BLaER1 (cell line): ENCODE data around the gene FBXO44.
"Not testable (repeated sequence)": the region's sequence is repeated elsewhere in the genome, so short reads cannot be mapped to it uniquely, and the experiment has no call there.

ENCODE experiments used
- H3K27ac ChIP-seq: shearing (Covaris generic); formaldehyde crosslinking; 2 replicates; pipeline ENCODE4 v1.8.1; 2022
- H3K27me3 ChIP-seq: shearing (Covaris generic); formaldehyde crosslinking; 2 replicates; pipeline ENCODE4 v1.8.1; 2022
- H3K36me3 ChIP-seq: shearing (Covaris generic); formaldehyde crosslinking; 2 replicates; pipeline ENCODE4 v1.8.1; 2022
- H3K4me1 ChIP-seq: shearing (Covaris generic); formaldehyde crosslinking; 2 replicates; pipeline ENCODE4 v1.8.1; 2022
- H3K4me2 ChIP-seq: shearing (Covaris generic); formaldehyde crosslinking; 2 replicates; pipeline ENCODE4 v1.8.1; 2022
- H3K4me3 ChIP-seq: shearing (Covaris generic); formaldehyde crosslinking; 2 replicates; pipeline ENCODE4 v1.8.1; 2022
- H3K9ac ChIP-seq: shearing (Covaris generic); formaldehyde crosslinking; 2 replicates; pipeline ENCODE4 v1.8.1; 2022
- H3K9me3 ChIP-seq: shearing (Covaris generic); formaldehyde crosslinking; 2 replicates; pipeline ENCODE4 v1.8.1; 2022
- H4K20me1 ChIP-seq: shearing (Covaris generic); formaldehyde crosslinking; 2 replicates; pipeline ENCODE4 v1.8.1; 2022
- Cebpa-rat ChIP-seq: shearing (Covaris generic); IDR thresholded peaks from 2 replicates; pipeline ENCODE4 v1.8.1; 2022

Gene FBXO44

DNA sequence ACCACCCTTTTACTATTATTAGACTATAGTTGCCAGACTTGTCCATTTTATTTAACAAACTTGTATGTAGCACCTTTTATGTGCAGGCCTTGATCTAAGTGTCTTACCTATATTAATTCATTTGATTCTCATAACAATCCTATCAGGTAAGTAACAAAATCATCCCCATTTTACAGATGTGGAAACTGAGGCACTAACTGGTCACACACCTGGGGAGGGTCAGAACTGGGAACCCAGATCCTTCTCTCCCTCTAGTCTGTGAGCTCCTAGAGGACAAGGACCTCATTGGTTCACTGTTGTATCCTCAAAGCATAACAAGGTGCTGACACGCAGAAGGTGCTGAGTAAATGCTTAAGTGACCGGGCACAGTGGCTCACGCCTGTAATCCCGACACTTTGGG, 15.3 kb upstream of the FBXO44 start:
- Histone ChIP-seq H3K36me3 (no peaks in the 10 kb centered on the region), H3K4me2 (no peak overlapping the region), H3K27ac (no peak overlapping the region), H4K20me1 (peaks cover 21% of the 10 kb centered on the region), H3K4me3 (no peak overlapping the region), H3K9me3 (no peaks in the 10 kb centered on the region), H3K4me1 (peaks cover 46% of the 10 kb centered on the region), H3K9ac (no peak overlapping the region), H3K27me3 (no peaks in the 10 kb centered on the region)
- no peak for TF ChIP-seq Cebpa-rat

DNA sequence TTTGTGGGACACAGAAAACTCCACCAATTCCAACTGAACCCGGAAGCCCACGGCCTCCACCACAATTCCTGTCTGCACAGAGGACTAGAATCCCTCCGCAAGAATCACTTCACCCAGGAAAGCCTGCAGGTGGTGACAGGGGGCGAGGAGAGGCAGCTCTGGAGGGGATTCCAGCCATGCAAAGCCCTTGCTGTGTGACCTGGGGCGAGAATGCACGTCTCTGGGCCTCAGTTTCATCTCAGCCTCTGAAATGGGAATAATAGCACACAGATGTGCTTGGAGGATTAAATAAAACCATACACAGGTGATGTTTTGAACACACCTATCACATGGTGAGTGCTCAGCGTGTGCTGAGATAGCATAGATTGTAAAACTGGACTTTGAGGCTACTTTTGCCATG, 14.6 kb upstream of the FBXO44 start:
- Histone ChIP-seq H3K27me3 (no peaks in the 10 kb centered on the region), H3K9me3 (no peaks in the 10 kb centered on the region), H3K4me3 (no peak overlapping the region), H3K9ac (no peak overlapping the region), H3K36me3 (no peaks in the 10 kb centered on the region), H4K20me1 (peaks cover 14% of the 10 kb centered on the region), H3K27ac (no peak overlapping the region), H3K4me2 (peak overlapping the region; percentile 77), H3K4me1 (peaks cover 38% of the 10 kb centered on the region)
- TF ChIP-seq Cebpa-rat: no peak

- Histone ChIP-seq H3K27ac (no peak overlapping the region), H3K4me2 (peak overlapping the region; percentile 77), H3K9me3 (no peaks in the 10 kb centered on the region), H3K36me3 (no peaks in the 10 kb centered on the region), H4K20me1 (peaks cover 12% of the 10 kb centered on the region; the same call in 1 of the 2 replicates), H3K9ac (peak overlapping the region; percentile 0; the same call in 1 of the 2 replicates), H3K4me3 (no peak overlapping the region), H3K4me1 (peaks cover 30% of the 10 kb centered on the region), H3K27me3 (no peaks in the 10 kb centered on the region)
- TF ChIP-seq Cebpa-rat: no peak
Measured at GRCh38 chr1:11640944-11641343, 13.7 kb upstream of the FBXO44 start.

DNA sequence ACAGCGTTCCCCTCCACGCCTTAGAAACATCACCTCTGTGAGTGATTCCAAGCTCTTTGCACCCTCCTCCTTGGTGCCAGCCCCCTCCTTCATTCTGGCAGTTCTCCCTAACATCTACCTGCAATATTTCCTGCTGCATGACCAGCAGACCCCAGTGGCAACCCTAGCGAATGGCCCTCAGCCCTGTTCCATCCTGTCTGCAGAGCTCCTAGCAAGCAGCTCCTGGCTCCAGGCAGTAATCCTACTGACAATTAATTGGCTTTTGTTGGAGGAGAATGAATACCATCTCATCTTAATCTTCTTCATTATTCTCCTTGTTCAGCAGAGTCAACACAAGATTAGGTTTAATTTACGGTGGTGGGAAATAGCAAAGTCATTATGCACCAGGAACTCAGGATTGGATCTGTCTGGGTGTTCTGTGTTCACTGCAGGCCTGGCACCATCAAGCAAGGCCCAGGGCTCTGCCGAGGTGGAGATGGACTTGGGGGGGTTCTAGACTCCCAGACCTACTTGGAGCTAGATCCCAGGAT, 12.8 kb upstream of the FBXO44 start:
- no peak overlapping the region for H3K9ac ChIP-seq
- no peaks in the 10 kb centered on the region for H3K27me3 ChIP-seq
- H3K4me3 ChIP-seq: no peak overlapping the region
- no peak for TF ChIP-seq Cebpa-rat
- H3K36me3 ChIP-seq: no peaks in the 10 kb centered on the region
- H3K9me3 ChIP-seq: no peaks in the 10 kb centered on the region
- peak overlapping the region; percentile 77 for H3K4me2 ChIP-seq
- peaks cover 27% of the 10 kb centered on the region for H3K4me1 ChIP-seq
- H3K27ac ChIP-seq: no peak overlapping the region
- peaks cover 11% of the 10 kb centered on the region; the same call in 1 of the 2 replicates for H4K20me1 ChIP-seq

GRCh38 chr1:11642418-11643017, 12.2 kb upstream of the FBXO44 start:
- not testable (repeated sequence) for H3K27me3 ChIP-seq, H3K27ac ChIP-seq, H3K9me3 ChIP-seq, H3K9ac ChIP-seq, H3K4me3 ChIP-seq, H3K36me3 ChIP-seq, H4K20me1 ChIP-seq
- Histone ChIP-seq H3K4me1 (peaks cover 27% of the 10 kb centered on the region), H3K4me2 (0 out of 2 replicates have a peak overlapping the region, but pooled peaks have one; percentile 77)

- Histone ChIP-seq H3K27me3 (no peaks in the 10 kb centered on the region), H3K36me3 (no peaks in the 10 kb centered on the region), H3K4me3 (no peak overlapping the region), H3K4me1 (peaks cover 27% of the 10 kb centered on the region), H3K9me3 (no peaks in the 10 kb centered on the region), H3K27ac (no peak overlapping the region), H4K20me1 (no peaks in the 10 kb centered on the region), H3K9ac (no peak overlapping the region), H3K4me2 (no peak overlapping the region)
- TF ChIP-seq Cebpa-rat: no peak
Measured at GRCh38 chr1:11643782-11644181, 10.9 kb upstream of the FBXO44 start.

DNA sequence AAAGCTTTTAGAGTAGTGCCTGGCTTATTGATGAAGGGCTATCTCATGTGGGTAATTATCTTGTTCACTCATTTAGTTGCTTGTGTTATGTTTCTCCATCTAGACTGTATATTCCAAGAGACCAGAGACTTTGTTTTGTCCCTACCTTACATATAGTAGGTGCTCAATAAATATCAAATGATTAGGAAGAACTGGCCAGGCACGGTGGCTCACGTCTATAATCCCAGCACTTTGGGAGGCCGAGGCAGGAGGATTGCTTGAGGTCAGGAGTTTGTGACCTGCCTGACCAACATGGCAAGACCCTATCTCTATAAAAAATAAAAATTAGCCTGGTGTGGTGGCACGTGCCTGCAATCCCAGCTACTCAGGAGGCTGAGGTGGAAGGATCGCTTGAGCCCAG, 9.4 kb upstream of the FBXO44 start:
- Histone ChIP-seq H3K4me1 (peaks cover 25% of the 10 kb centered on the region), H3K27ac (no peak overlapping the region), H3K9me3 (no peaks in the 10 kb centered on the region), H3K9ac (no peak overlapping the region), H3K4me2 (no peak overlapping the region), H3K4me3 (no peak overlapping the region), H3K36me3 (no peaks in the 10 kb centered on the region), H3K27me3 (peaks cover 8% of the 10 kb centered on the region), H4K20me1 (no peaks in the 10 kb centered on the region)
- no peak for TF ChIP-seq Cebpa-rat

DNA sequence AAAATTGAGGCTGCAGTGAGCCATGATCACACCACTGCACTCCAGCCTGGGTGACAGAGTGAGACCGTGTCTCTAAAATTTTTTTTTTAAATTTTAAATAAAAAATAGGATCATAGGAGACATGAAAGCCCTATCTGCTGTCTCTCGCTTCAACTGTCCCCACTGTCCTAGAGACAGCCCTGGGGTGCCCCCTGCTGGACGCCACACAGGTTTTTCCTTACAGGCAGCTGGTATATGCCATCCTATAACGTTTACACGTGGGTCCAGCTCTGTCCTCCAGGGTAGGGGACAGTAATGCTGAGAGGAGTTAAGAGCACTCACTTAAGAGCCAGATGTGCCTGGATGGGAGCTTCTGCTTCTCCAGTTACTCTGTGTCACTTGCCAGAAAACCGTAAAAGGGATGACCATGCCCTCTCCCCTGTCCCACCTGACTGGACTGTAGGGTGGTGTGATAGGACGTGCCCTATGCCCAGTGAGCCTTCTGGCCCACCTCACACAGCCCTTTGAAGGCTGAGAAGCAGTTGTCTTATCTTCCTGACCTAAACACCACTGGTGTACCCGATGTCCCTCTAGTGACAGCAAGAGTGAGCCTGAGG, 8.9 kb upstream of the FBXO44 start:
- H4K20me1 ChIP-seq: no peaks in the 10 kb centered on the region
- no peak overlapping the region for H3K9ac ChIP-seq
- H3K36me3 ChIP-seq: no peaks in the 10 kb centered on the region
- H3K27me3 ChIP-seq: peaks cover 13% of the 10 kb centered on the region
- no peak overlapping the region for H3K4me2 ChIP-seq
- no peak overlapping the region for H3K27ac ChIP-seq
- TF ChIP-seq Cebpa-rat: no peak
- no peaks in the 10 kb centered on the region for H3K9me3 ChIP-seq
- peaks cover 25% of the 10 kb centered on the region for H3K4me1 ChIP-seq
- no peak overlapping the region for H3K4me3 ChIP-seq

DNA sequence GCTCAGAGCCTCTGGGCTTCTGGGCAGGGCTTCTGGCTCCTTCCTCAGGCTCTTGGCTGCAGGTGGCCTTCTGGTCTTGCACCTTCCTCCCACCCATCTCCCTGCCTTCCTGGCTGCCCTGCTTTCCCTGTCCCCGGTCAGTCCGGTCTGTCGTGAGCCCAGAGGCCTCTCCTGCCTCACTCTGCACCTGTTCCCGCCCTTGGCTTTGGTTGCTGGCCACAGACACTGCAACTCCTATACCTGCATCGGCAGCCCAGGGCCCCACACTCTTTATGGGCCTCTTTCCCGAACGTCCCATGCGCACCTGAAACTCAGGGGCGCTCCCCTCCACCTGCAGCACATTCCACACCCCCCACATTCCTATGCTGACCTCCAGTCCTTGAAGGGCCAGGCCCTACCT, 8.4 kb upstream of the FBXO44 start:
- H3K36me3 ChIP-seq: no peaks in the 10 kb centered on the region
- no peak overlapping the region for H3K4me2 ChIP-seq
- H3K27me3 ChIP-seq: peaks cover 19% of the 10 kb centered on the region
- H4K20me1 ChIP-seq: no peaks in the 10 kb centered on the region
- H3K4me3 ChIP-seq: no peak overlapping the region
- peaks cover 21% of the 10 kb centered on the region for H3K4me1 ChIP-seq
- no peak overlapping the region for H3K9ac ChIP-seq
- no peak overlapping the region for H3K27ac ChIP-seq
- H3K9me3 ChIP-seq: no peaks in the 10 kb centered on the region
- no peak for TF ChIP-seq Cebpa-rat

DNA sequence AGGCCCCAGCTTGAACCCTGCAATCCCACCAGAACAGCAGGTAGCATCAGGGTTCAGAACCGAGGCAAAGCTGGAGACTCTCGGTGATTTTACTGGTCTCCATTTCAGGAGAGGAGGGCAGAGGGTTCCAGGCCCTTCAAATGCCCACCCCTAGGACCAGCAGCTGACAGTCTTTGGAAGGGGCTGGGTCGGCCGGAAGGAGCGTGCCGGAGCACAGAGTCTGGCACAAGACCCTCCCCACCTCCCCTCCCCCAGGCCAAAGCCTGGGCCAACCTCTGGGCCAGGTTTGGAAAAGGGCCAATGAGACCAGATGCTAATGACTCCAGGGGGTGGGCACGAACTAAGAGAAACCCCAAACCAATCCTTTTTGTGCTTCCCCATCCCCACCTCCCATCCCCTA, 7.3 kb upstream of the FBXO44 start:
- H3K27me3 ChIP-seq: peaks cover 29% of the 10 kb centered on the region
- H3K4me1 ChIP-seq: peaks cover 19% of the 10 kb centered on the region
- H3K36me3 ChIP-seq: no peaks in the 10 kb centered on the region
- H3K9me3 ChIP-seq: no peaks in the 10 kb centered on the region
- no peak for TF ChIP-seq Cebpa-rat
- H3K4me3 ChIP-seq: no peak overlapping the region
- H3K9ac ChIP-seq: no peak overlapping the region
- no peak overlapping the region for H3K27ac ChIP-seq
- no peaks in the 10 kb centered on the region for H4K20me1 ChIP-seq
- H3K4me2 ChIP-seq: no peak overlapping the region

- no peak overlapping the region for H3K27ac ChIP-seq
Measured at GRCh38 chr1:11648039-11648438, 6.6 kb upstream of the FBXO44 start.

More at GRCh38 chr1:11648039-11648438, 6.6 kb upstream of the FBXO44 start:
- Histone ChIP-seq H3K9ac (no peak overlapping the region), H3K4me1 (peaks cover 27% of the 10 kb centered on the region), H3K4me3 (no peak overlapping the region), H3K27me3 (peaks cover 33% of the 10 kb centered on the region), H3K36me3 (no peaks in the 10 kb centered on the region), H3K4me2 (no peak overlapping the region), H3K9me3 (no peaks in the 10 kb centered on the region), H4K20me1 (no peaks in the 10 kb centered on the region)
- no peak for TF ChIP-seq Cebpa-rat
